Suprapubic skin (tissue), 3 donors: ENCODE data around the gene SBK2.

ENCODE experiments used
- POLR2A ChIP-seq, 2 donors: fragments of 450-650 bp; IDR thresholded peaks; one replicate each; pipeline ENCODE4 v1.6.1; 2017; ENCODE audit warnings: antibody characterized with exemption in 2 of 2, mild to moderate bottlenecking in 2 of 2, moderate library complexity in 2 of 2
- TF ChIP-seq, protein P1 (sequence below), 2 donors: fragments of 200-600 bp in 1 of 2; fragments of 450-650 bp in 1 of 2; sonication (generic) in 1 of 2; IDR thresholded peaks; one replicate each; pipeline ENCODE4 v1.5.1; 2016 to 2019; ENCODE audit warnings: antibody characterized with exemption in 2 of 2, mild to moderate bottlenecking in 1 of 2, moderate library complexity in 1 of 2

DNA sequence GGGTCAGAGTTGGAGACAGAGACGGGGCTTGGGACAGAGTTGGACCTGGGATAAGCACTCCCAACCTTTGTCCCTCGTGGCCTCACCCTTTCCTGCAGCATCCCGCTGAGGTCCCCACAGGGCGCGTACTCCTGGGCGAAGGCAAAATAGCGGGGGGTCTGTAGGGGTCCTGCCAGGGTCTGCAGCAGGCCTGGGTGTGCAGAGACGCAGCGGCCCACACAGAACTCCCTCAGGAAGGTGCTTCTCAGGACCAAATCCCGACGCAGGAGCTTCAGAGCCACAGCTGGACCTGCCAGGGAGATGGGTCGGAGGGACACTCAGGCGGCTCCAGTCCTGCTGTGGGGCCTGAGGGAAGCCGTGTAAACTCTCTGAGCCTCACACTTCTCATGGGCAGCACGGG lies 7.1 kb upstream of the SBK2 start:
- no peak for TF ChIP-seq POLR2A (IDR thresholded peaks at IDR 0.05)
- TF ChIP-seq, protein P1, sequence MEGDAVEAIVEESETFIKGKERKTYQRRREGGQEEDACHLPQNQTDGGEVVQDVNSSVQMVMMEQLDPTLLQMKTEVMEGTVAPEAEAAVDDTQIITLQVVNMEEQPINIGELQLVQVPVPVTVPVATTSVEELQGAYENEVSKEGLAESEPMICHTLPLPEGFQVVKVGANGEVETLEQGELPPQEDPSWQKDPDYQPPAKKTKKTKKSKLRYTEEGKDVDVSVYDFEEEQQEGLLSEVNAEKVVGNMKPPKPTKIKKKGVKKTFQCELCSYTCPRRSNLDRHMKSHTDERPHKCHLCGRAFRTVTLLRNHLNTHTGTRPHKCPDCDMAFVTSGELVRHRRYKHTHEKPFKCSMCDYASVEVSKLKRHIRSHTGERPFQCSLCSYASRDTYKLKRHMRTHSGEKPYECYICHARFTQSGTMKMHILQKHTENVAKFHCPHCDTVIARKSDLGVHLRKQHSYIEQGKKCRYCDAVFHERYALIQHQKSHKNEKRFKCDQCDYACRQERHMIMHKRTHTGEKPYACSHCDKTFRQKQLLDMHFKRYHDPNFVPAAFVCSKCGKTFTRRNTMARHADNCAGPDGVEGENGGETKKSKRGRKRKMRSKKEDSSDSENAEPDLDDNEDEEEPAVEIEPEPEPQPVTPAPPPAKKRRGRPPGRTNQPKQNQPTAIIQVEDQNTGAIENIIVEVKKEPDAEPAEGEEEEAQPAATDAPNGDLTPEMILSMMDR (IDR thresholded peaks at IDR 0.05) = no peak
